H9 (cell line): ENCODE results near the gene MSTO1. TPM values are rescaled to one million over a fixed set of nuclear protein-coding genes. Genes with fewer than 3 reads are reported as not detected.
"Not testable (repeated sequence)": the region's sequence is repeated elsewhere in the genome, so short reads cannot be mapped to it uniquely, and the experiment has no call there.

Experiments
- DNase-seq: peaks from one replicate; pipeline ENCODE4 v3.0.0-alpha.2; 2017
- H2AFZ ChIP-seq: one replicate; pipeline ENCODE4 v1.6.1; 2013; ENCODE audit warnings: mild to moderate bottlenecking, low read length, control low read depth, moderate library complexity
- H2AK5ac ChIP-seq: 2 replicates; pipeline ENCODE4 v1.6.1; 2013; ENCODE audit warnings: low read length, control low read depth, mixed read lengths; ENCODE audit not compliant: insufficient read length
- H2BK120ac ChIP-seq: one replicate; pipeline ENCODE4 v1.6.1; 2013; ENCODE audit warnings: low read depth, mild to moderate bottlenecking, low read length, control low read depth, inconsistent platforms; ENCODE audit not compliant: poor library complexity, severe bottlenecking
- H2BK12ac ChIP-seq: 2 replicates; pipeline ENCODE4 v1.6.1; 2013; ENCODE audit warnings: low read length, control low read depth, mixed read lengths, low read depth; ENCODE audit not compliant: insufficient read length
- H2BK15ac ChIP-seq: 2 replicates; pipeline ENCODE4 v1.6.1; 2013; ENCODE audit warnings: low read depth, low read length, control low read depth
- H2BK20ac ChIP-seq: one replicate; pipeline ENCODE4 v1.6.1; 2013; ENCODE audit warnings: low read depth, mild to moderate bottlenecking, low read length, control low read depth, inconsistent platforms; ENCODE audit not compliant: poor library complexity, severe bottlenecking
- H2BK5ac ChIP-seq: 2 replicates; pipeline ENCODE4 v1.6.1; 2013; ENCODE audit warnings: low read length, control low read depth, mixed read lengths; ENCODE audit not compliant: insufficient read length
- H3K14ac ChIP-seq: 2 replicates; pipeline ENCODE4 v1.6.1; 2013; ENCODE audit warnings: low read length, control low read depth; ENCODE audit not compliant: insufficient read depth
- H3K18ac ChIP-seq: 2 replicates; pipeline ENCODE4 v1.6.1; 2013; ENCODE audit warnings: low read depth, mild to moderate bottlenecking, mixed read lengths, low read length, control low read depth; ENCODE audit not compliant: insufficient read length
- H3K23ac ChIP-seq: 2 replicates; pipeline ENCODE4 v1.6.1; 2013; ENCODE audit warnings: low read length, control low read depth, mixed read lengths, low read depth; ENCODE audit not compliant: insufficient read length
- H3K23me2 ChIP-seq: 2 replicates; pipeline ENCODE4 v1.6.1; 2013; ENCODE audit warnings: low read depth, mild to moderate bottlenecking, mixed read lengths, low read length, control low read depth; ENCODE audit not compliant: insufficient read length, poor library complexity, severe bottlenecking
- H3K27ac ChIP-seq: 2 replicates; pipeline ENCODE4 v1.5.1; 2013; ENCODE audit warnings: low read length, control low read depth, mixed read lengths, low read depth; ENCODE audit not compliant: insufficient read length
- H3K27me3 ChIP-seq: 2 replicates; pipeline ENCODE4 v1.6.1; 2013; ENCODE audit warnings: low read length, control low read depth, inconsistent platforms; ENCODE audit not compliant: insufficient read depth
- H3K4ac ChIP-seq: 2 replicates; pipeline ENCODE4 v1.6.1; 2013; ENCODE audit warnings: low read depth, mild to moderate bottlenecking, control low read depth, inconsistent platforms, low read length, moderate library complexity
- H3K4me1 ChIP-seq: 2 replicates; pipeline ENCODE4 v1.6.1; 2013; ENCODE audit warnings: low read length, control low read depth, inconsistent platforms; ENCODE audit not compliant: insufficient read depth
- H3K4me2 ChIP-seq: 2 replicates; pipeline ENCODE4 v1.6.1; 2013; ENCODE audit warnings: low read length, control low read depth, mixed read lengths; ENCODE audit not compliant: insufficient read length, insufficient read depth
- H3K56ac ChIP-seq: 2 replicates; pipeline ENCODE4 v1.6.1; 2013; ENCODE audit warnings: low read depth, mild to moderate bottlenecking, mixed read lengths, low read length, control low read depth; ENCODE audit not compliant: insufficient read length
- H3K79me1 ChIP-seq: 2 replicates; pipeline ENCODE4 v1.6.1; 2013; ENCODE audit warnings: low read depth, mild to moderate bottlenecking, moderate library complexity, low read length, control low read depth, inconsistent platforms; ENCODE audit not compliant: insufficient read depth, poor library complexity, severe bottlenecking
- H3K79me2 ChIP-seq: 2 replicates; pipeline ENCODE4 v1.6.1; 2013; ENCODE audit warnings: low read length, control low read depth, inconsistent platforms; ENCODE audit not compliant: insufficient read depth
- H3K9ac ChIP-seq: 2 replicates; pipeline ENCODE4 v1.6.1; 2013; ENCODE audit warnings: low read length, control low read depth, mixed read lengths; ENCODE audit not compliant: insufficient read length; ENCODE audit errors: extremely low read depth
- H3K9me3 ChIP-seq: one replicate; pipeline ENCODE4 v1.6.1; 2013; ENCODE audit warnings: low read depth, low read length, inconsistent platforms; ENCODE audit not compliant: control insufficient read depth
- H3T11ph ChIP-seq: one replicate; pipeline ENCODE4 v1.6.1; 2013; ENCODE audit warnings: mild to moderate bottlenecking, low read length, control low read depth, inconsistent platforms
- H4K20me1 ChIP-seq: one replicate; pipeline ENCODE4 v1.6.1; 2013; ENCODE audit not compliant: control insufficient read depth, insufficient read length, insufficient read depth
- H4K5ac ChIP-seq: 2 replicates; pipeline ENCODE4 v1.6.1; 2013; ENCODE audit warnings: low read depth, mild to moderate bottlenecking, mixed read lengths, low read length, control low read depth; ENCODE audit not compliant: insufficient read length
- H4K8ac ChIP-seq: replicated peaks from 2 replicates; pipeline ENCODE4 v1.6.1; 2013; ENCODE audit warnings: low read length, control low read depth, mixed read lengths, low read depth; ENCODE audit not compliant: insufficient read length
- H4K91ac ChIP-seq: 2 replicates; pipeline ENCODE4 v1.6.1; 2013; ENCODE audit warnings: low read depth, mild to moderate bottlenecking, moderate library complexity, mixed read lengths, low read length, control low read depth; ENCODE audit not compliant: insufficient read length
- H3K27ac Mint-ChIP-seq, 3 experiments: 2 replicates in 2 of 3; 3 replicates in 1 of 3; pipeline ENCODE4 v1.8.0; 2020 to 2021; ENCODE audit warnings: mixed read lengths in 3 of 3, mild to moderate bottlenecking in 1 of 3, moderate library complexity in 1 of 3
- H3K27me3 Mint-ChIP-seq: 2 replicates; pipeline ENCODE4 v1.8.0; 2021; ENCODE audit warnings: low read depth, mild to moderate bottlenecking, moderate library complexity, mixed read lengths
- H3K36me3 Mint-ChIP-seq, 3 experiments: 2 replicates in 2 of 3; 3 replicates in 1 of 3; pipeline ENCODE4 v1.8.0; 2020 to 2021; ENCODE audit warnings: low read depth in 3 of 3, mixed read lengths in 3 of 3; ENCODE audit not compliant: insufficient read depth in 1 of 3
- H3K4me1 Mint-ChIP-seq, 2 experiments: 2 replicates each; pipeline ENCODE4 v1.8.0; 2020; ENCODE audit warnings: mixed read lengths in 2 of 2
- H3K4me3 Mint-ChIP-seq, 2 experiments: 2 replicates in 1 of 2; 3 replicates in 1 of 2; pipeline ENCODE4 v1.8.0; 2020 to 2021; ENCODE audit warnings: mild to moderate bottlenecking in 2 of 2, mixed read lengths in 2 of 2, moderate library complexity in 1 of 2
- H3K9me3 Mint-ChIP-seq, 2 experiments: 2 replicates in 1 of 2; 3 replicates in 1 of 2; pipeline ENCODE4 v1.8.0; 2020; ENCODE audit warnings: mild to moderate bottlenecking in 2 of 2, mixed read lengths in 2 of 2, moderate library complexity in 1 of 2
- WGBS: extraction: QIAGEN DNeasy Blood & Tissue Kit; methylation state at CpG from one replicate; pipeline ENCODE4 v1.1.7; 2013; ENCODE audit warnings: missing lambda C conversion rate, low lambda C conversion rate, mixed read lengths; ENCODE audit not compliant: insufficient read length; ENCODE audit errors: extremely low coverage; 5-methylcytosine and 5-hydroxymethylcytosine counted together
- total RNA-seq: library from RNA; stranded (reverse); gene quantifications from 2 replicates; pipeline ENCODE4 v1.2.1, GENCODE V29; 2021

The MSTO1 gene
- total RNA-seq, 1 experiment from 2014 or later, result 96.2 TPM

DNA sequence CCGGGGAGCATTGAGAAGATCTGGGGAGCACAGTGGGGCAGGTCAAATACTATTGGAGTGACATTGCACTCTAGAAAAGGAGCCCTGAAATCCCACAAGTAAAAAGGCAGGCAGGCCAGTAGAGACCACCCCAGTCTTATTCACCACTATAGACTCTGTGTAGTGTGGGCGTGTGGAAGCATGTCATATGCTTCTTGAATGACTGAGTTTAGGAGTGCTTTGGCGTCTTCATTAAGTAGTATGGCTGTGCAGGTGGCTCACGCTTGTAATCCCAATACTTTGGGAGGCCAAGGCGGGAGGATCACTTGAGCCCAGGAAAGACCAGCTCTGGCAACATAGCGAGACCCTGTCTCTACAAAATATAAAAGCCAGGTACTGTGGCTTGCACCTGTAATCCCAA, 26.2 kb upstream of the MSTO1 start:
- not testable (repeated sequence) for H2BK20ac ChIP-seq, H4K91ac ChIP-seq, H2BK12ac ChIP-seq, H3K9me3 ChIP-seq, H3K27me3 Mint-ChIP-seq, H3K4me3 Mint-ChIP-seq, H2BK15ac ChIP-seq, H3K27ac ChIP-seq, H3K56ac ChIP-seq, H3K14ac ChIP-seq, H4K5ac ChIP-seq, H3K4me1 Mint-ChIP-seq, H3K4me2 ChIP-seq, H3T11ph ChIP-seq, H2AFZ ChIP-seq, H2BK120ac ChIP-seq, H4K20me1 ChIP-seq, H4K8ac ChIP-seq, H3K27me3 ChIP-seq, H3K9me3 Mint-ChIP-seq, DNase-seq, H3K4ac ChIP-seq, H2AK5ac ChIP-seq, H3K36me3 Mint-ChIP-seq, H3K79me1 ChIP-seq, H3K79me2 ChIP-seq, H3K23ac ChIP-seq, H3K18ac ChIP-seq, H3K4me1 ChIP-seq, H3K27ac Mint-ChIP-seq, H3K9ac ChIP-seq, H3K23me2 ChIP-seq, H2BK5ac ChIP-seq
- WGBS, result no CpG with 5 or more reads among the region's 6 CpGs

DNA sequence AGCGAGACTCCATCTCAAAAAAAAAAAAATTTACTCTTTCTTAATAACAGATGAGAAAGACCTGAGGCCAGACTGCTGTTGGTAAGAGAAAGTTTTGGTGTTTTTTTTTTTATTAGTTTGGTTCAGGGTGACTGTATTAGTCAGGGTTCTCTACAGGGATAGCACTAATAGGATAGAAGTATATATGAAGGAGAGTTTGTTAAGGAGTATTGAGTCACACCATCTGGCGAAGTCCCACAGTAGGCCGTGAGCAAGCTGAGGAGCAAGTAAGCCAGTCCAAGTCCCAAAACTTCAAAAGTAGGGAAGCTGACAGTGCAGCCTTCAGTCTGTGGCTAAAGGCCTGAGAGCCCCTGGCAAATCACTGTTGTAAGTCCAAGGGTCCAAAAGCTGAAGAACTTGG, 20.7 kb upstream of the MSTO1 start:
- not testable (repeated sequence) for H2BK5ac ChIP-seq, H2BK12ac ChIP-seq, H3K56ac ChIP-seq, H3K79me2 ChIP-seq, H4K91ac ChIP-seq, H3K36me3 Mint-ChIP-seq, H3K27me3 ChIP-seq, H2BK120ac ChIP-seq, H3K9me3 ChIP-seq, H3K27ac Mint-ChIP-seq, DNase-seq, H3K23me2 ChIP-seq, H3K18ac ChIP-seq, H4K8ac ChIP-seq, H2AFZ ChIP-seq, H3K27ac ChIP-seq, H4K20me1 ChIP-seq, H3K27me3 Mint-ChIP-seq, H2BK20ac ChIP-seq, H3T11ph ChIP-seq, H3K9me3 Mint-ChIP-seq, H3K4ac ChIP-seq, H3K4me2 ChIP-seq, H2BK15ac ChIP-seq, H3K23ac ChIP-seq, H3K4me1 ChIP-seq, H3K9ac ChIP-seq, H2AK5ac ChIP-seq, H3K79me1 ChIP-seq, H4K5ac ChIP-seq, H3K4me3 Mint-ChIP-seq, H3K14ac ChIP-seq
- peaks cover 12 to 17% of the 10 kb centered on the region in 2 experiments for H3K4me1 Mint-ChIP-seq
- WGBS, result no CpG with 5 or more reads among the region's 3 CpGs
